ENCODE data around the gene NKAIN4.

The NKAIN4 gene

DNA sequence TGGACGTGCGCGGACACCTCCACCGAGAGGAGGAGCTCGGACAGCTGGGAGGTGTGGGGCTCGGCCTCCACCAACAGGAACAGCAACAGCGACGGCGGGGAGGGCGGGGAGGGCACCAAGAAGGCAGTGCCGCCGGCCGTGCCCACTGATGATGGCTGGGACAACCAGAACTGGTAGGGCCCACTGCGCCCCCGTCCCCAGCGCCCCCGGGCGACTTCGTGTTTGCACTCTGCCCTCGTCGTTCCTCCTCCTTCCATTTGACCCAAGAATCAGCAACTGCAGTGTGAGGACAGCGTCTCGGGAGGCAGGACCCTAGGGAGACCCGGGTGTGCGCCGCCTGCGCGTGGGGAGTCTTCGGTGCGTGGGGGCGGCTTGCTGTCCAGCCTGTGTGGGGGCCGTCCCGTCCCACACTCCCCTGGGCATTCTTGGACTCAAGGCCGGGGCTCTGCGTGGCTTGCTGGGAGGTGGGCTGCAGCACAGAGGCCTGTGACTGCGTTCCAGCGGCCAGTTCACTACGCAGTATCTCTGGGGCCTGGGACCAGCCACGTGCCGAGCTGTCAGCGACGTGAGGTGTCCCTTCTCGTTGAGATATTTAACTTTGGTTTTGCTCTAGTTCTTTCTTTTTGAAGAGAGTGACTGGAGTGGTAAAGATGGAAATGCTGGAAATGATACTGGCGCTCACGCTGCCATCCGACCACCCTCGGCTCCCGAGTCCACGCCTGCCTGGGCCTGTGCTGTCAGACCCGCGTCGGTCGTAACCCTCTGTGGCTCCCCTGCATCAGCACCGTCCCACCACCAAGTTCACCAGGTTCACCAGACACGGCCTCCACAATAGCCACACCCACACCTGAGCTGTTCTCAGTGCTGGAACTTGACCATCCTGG lies 33.7 kb upstream of the NKAIN4 start:
- no peak for DNase-seq

DNA sequence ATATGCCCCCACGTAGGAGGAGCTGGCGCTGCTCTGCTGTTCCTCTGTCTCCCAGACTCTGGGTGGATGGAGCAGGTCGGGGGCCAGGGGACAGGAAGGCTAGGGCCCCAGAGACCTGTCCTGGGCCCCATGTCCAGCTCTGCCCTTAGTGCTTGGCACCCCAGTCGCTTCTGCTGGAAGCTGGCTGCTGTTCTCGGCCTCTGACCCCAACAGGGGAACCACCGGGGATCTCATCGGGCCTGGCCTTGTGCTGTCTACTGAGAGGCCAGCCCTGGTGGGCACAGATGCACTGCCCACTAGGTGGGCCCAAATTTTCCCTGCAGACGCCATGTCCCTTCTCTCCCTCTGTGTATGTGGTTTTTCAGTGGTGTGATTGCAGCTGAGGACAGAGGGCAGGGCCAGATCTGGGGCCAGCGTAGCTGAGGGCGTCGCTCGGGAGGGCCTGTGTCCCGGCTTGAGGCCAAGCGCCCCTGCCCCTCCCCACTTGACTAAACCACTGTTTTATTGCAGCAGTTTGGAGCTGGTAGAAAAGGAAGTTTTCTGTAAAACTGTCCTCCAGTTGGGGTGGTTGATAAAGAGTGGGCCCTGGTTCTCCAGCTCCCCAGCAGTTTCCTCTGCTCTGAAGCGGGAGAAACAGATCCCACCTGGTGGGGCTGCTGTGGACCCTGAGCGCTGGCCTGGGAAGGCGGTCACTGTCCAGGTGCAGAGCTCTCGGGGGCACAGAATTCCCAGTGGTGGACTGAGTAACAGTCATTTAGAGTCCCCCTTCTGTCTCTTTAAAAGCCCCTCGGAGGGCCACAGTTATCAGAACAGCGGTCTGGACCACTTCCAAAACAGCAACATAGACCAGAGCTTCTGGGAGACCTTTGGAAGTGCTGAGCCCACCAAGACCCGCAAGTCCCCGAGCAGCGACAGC lies 32.8 kb upstream of the NKAIN4 start:
- no peak for DNase-seq

DNA sequence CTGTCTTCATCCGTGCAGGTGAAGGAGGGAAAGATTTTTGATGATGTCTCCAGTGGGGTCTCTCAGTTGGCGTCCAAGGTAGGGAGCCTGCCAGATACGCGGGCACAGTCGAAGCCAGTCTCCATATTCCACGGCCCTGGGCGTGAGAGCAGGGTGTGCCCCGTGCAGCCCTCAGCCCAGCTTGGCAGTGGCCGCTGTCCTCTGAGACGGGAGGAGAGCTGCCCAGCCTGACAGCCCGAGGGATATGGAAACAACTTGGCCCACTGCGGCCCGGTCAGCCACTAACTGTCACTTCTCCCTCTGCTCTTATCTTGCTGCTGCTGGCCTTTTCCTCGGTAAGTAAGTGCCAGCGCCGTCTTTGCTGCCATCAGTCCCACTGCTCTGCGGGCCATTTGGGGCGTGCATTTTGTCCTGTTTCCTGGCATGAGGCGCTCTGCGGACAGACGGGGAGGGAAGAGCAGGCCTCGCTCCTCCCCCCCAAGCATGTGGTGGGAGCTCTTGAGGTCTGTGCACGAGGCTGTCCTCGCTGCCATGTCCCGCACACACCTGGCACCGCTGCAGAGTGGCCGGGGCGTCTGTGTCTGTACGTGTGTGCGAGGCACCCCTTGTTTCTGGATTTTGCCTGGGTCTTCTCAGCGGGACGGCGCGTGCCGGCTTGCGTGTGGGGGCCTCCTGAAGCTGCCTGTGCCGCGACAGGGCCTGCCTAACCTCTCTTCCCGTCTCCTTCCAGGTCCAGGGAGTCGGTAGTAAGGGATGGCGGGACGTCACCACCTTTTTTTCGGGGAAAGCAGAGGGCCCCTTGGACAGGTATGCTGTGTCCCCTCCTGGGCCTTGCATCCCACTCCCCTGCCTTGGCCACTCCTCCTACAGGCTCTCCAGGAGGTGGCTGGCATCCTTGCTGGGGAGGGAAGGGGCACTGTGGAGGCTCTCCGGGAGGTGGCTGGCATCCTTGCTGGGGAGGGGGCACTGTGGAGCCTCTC lies 31.7 kb upstream of the NKAIN4 start:
- DNase-seq = no peak

DNA sequence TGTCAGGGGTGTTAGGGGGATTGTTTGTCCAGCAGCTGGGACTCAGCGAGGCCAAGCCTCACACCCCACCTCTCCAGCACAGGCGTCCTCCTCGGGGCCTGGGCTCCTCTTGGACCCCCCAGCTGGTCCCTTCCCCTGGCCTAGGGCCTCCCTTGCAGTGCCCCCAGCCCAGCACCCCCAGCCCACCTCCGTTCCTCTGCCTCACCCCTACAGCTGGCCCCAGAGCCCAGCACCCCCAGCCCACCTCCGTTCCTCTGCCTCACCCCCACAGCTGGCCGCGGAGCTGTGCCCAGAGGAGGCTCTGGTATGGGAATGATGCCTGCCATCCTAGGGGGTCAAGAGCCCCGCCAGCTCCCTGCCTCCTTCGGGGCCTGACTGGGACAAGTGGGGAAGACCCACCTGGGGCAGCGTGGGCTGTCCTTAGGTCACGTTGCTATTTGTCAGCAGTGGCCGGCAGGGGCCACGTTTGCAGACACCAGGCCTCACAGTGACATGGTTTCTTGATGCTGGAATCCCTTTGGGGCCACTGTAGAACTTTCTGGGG lies 30.8 kb upstream of the NKAIN4 start:
- no peak for DNase-seq

DNA sequence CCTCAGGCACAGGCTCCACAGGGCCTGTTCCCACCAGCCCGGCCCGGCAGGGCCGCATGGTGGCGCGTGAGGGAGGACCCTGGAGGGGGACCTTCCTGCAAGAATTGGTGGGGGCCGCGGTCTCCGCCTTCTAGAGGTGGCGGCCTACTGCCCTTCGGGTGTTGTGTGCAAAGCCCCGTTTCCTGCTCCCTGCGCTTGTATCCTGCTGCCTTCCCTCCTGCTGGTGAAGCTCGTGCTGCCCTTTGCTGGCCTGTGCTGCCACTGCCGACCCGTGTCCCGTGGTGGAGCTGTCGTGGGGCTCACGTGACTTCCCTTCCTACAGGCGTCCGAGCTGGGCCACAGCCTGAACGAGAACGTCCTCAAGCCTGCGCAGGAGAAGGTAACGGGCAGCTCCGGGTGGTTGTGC lies 30.3 kb upstream of the NKAIN4 start:
- no peak for DNase-seq

DNA sequence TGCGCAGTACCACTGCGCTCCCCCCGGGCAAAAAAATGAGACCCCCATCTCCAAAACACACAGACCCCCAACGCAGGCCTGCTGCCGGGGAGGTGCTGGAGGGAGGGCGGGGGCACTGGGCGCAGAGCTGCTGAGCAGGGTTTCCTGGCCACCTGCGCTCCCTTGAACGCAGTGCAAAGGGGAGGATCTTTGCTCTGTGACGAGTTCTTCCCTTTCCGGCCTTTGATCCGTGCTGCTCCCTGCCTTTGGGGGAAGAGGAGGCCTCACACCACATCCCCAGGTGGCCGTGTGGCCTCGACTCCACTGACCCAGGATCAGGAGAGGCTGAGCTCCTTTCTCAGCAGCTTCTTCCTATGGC lies 29.8 kb upstream of the NKAIN4 start:
- no peak for DNase-seq

DNA sequence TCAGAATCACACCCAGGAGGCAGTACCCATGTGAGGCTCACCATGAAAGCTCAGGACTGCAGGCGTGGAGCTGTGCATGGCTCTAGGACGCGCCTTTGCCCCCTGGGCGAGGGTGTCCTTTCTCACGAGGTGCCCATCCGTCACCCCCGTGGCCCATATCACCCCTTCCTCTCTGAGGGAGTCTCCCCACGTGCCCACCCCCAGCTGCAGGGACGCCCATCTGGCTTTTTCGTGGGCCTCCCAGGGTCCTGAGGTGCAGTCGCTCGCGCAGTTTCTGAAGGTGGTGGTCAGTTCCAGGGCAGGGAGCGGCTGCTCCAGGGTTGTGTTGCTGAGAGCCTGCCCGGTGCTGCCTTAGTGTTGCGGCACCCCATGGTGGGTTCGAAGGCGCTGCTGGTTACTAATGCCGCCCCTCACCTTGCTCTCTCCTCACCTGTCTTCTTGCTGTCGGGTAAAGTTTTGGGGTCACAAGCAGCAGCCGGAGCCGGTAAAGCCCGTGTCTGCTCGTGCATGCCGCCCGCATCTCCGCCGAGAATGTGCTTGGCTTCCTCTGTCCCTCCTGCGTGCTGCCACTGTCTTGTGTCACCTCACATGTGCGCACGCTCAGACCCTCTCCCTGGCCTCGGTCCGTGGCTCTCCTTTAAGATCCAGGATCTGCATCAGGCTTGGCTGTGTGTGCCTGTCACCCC lies 29.3 kb upstream of the NKAIN4 start:
- DNase-seq = no peak

DNA sequence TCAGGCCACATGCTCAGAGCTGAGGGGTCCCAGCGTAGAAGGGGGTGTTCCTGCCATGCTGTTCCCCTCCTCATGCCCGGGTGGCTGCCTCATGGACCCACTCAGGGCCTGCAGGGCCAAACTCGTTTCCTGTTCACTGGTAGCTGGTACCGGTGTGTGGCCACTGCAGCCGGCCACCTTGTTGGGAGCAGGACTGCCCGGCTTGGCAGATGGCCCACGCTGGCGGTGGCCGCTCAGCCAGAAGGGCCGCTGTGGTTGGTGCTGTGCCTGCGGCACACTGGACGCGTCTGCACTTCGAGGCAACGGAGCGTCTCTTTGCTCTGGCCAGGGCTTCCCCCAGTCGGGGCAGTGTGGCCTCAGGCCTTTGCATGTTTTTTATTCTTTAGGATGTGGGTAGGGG lies 28.7 kb upstream of the NKAIN4 start:
- no peak for DNase-seq

DNA sequence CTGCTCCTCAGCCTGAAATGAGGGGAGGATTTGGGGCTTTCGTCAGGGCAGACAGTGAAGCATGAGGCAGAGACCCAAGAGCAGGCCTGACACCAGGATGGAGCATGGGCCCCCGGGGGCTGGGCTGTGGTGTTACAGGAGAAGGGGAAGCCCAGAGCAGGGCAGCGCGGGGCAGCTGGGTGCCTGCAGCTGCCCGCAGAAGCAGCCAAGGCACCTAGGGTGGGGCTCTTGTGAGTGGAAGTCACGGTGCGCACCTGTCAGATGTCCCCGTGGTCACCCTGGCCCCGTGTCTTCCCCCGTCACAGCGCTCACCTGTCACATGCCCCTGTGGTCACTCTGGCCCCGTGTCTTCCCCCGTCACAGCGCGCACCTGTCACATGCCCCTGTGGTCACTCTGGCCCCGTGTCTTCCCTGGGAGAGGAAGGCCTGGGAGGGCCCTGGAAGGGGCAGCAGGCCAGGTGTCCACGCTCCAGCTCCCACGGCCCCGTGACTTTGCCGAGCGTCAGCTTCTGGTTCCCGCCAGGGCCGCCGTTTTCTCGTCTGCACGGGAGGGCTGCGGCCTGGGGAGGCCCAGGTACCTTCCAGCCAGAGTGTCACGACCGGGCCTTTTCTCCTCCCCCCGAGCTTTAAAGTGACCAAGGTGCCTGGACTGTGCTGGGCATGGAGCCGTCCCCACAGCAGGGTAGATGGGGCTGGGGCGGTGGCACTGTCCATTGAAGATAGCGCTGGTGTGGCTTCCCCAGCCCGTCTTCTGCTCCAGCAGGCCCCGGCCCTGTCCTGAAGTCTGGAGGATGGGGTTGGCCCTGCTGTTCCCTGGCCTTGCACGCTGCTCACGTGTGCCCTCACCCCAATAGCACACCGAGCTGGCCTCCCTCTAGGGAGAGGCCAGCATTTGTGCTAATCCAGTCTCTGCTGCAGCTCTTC lies 27.7 kb upstream of the NKAIN4 start:
- no peak for DNase-seq

DNA sequence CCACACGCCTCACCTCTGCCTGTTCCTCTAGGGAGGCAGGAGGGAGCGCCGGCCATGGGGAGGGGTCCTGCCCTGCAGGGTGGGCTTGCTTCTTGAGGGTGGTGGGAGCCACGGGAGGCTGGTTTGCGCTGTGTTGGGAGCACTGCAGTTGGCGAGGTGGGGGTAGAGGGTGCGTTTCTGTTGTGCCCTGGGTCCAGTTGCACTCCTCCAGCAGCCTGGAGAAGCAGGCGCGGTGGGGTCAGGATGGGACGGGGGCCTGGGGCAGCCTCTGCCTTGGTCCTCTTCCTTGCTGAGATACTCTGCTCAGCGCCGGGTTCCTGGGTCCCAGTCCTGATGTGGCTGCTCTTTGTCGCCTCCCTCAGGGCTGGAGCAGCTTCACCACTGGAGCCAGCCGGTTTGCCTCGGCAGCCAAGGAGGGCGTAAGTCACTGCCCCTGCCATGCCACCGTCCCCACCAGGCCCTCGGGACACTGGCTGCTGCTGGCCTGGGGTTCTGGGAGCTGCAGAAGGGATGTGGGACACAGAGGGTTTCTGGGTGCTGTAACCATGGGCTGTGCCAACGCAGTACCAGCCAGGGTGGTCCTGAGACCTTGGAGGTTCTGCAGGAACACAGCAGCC lies 26.8 kb upstream of the NKAIN4 start:
- no peak for DNase-seq

DNA sequence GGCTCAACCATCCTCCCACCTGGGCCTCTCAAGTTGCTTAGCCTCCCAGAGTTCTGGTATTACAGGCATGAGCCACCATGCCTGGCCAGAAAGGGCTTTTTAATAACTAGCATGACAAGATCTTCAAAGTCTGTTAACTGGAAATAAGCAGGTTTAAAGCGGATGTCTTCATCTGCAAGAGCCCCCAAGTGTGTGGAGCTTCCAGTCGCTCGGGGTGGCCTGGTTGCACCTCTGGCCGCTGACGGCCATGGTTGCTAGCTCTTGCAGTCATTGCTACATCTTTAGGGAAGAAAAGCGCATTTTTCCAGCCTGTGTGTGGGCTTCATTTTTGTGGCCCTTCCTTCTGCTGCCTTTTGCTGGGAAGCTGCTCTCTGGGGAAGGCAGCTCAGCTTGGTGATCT lies 26.1 kb upstream of the NKAIN4 start:
- no peak for DNase-seq

DNA sequence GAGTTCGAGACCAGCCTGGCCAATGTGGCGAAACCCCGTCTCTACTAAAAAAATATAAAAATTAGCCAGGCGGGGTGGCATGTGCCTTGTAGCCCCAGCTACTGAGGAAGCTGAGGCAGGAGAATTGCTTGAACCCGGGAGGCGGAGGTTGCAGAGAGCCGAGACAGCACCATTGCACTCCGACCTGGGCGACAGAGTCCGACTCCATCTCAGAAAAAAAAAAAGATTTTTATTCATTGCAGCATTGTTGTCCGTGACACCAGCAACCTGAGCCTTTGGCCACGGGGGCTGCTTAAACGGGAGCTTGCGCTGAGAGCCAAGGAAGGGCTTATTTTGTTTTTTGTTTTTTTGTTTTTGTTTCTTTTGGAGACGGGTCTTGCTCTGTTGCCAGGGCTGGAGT lies 25.7 kb upstream of the NKAIN4 start:
- DNase-seq = no peak

DNA sequence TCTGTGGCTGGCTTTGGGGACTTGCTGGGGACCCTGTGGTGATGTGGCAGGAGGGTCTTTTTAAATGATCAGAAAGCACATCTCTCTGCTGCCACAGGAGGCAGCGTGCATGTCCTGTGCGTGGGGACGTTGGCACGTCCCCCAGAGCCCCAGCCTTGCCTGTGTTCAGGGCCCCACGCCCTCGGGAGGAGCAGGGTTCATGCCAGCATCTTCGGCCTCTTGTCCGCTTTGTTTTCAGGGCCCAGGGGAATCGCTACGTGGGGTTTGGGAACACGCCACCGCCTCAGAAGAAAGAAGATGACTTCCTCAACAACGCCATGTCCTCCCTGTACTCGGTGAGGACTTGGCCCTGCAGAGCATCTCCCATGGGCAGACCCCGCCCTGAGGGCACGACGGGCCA lies 24.4 kb upstream of the NKAIN4 start:
- DNase-seq = no peak

DNA sequence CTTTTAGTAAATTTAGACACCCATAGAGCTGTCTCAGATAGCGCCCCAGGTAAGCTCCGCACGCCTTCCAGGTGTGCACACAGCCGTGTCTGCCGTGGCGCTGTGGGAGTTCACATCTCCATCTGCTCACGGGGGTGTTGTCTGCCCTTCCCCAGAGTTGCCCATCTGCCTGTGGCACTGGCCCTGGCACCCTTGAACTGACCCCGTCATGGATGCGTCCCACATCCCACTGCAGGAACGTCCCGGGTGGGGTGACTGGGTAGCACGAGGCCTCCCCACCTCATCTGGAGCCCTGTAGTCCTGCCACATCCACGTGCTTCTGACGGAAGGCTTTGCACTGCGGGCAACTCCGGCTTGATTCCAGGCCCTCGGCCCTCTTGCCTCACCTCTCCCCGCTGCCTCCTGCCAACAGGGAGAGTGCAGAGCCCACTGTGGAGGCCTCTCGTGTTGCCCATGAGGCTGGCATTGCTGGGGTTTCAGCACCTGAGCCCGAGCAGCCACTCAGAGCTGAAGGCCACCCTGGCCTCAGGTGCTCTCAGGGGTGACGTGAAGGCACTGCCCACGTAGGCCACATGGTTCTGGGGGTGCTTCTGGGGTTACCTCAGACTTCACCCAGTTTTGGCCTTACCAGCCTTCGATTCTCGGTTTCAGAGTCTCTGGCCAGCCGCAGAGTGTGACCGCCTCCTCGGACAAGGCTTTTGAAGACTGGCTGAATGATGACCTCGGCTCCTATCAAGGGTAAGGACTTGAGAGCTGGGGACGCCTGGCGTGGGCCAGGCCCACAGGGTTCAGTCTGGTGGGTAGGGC lies 23.4 kb upstream of the NKAIN4 start:
- no peak for DNase-seq

DNA sequence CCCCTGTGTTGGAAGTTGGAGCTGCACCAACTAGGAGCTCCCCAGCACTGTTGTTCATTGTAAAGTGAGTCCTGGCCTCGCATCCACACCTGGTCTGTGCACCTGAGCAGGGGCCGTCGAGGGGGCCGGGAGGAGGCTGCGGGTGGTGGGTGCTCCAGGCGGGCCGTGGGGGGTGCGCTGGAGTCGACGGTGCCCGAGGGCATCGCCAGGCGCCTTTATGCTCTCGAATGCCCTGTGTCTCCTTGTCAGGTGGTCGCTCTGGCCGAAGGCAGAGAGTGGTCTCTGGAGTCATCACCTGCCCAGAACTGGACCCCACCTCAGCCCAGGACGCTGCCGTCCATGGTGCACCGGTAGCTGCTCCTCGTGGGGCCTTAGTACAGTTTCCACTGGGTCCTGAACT lies 22.7 kb upstream of the NKAIN4 start:
- DNase-seq = no peak

DNA sequence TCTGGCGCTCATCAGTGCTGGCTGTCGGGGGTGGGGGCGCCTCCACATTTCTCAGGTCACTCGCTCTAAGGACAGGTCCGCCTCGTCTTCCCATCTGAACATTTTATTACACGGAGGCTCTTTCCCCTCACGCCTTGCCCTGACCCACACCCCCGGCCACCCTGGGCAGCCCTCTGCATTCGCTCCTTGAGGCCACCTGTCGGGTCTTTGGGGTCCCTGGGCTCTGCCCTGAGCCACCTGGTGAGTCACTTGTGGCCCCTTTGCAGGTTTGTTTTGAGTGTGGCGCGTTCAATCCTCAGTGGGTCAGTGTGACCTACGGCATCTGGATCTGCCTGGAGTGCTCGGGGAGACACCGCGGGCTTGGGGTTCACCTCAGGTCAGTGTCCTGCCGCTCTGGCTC lies 21.6 kb upstream of the NKAIN4 start:
- DNase-seq = no peak

DNA sequence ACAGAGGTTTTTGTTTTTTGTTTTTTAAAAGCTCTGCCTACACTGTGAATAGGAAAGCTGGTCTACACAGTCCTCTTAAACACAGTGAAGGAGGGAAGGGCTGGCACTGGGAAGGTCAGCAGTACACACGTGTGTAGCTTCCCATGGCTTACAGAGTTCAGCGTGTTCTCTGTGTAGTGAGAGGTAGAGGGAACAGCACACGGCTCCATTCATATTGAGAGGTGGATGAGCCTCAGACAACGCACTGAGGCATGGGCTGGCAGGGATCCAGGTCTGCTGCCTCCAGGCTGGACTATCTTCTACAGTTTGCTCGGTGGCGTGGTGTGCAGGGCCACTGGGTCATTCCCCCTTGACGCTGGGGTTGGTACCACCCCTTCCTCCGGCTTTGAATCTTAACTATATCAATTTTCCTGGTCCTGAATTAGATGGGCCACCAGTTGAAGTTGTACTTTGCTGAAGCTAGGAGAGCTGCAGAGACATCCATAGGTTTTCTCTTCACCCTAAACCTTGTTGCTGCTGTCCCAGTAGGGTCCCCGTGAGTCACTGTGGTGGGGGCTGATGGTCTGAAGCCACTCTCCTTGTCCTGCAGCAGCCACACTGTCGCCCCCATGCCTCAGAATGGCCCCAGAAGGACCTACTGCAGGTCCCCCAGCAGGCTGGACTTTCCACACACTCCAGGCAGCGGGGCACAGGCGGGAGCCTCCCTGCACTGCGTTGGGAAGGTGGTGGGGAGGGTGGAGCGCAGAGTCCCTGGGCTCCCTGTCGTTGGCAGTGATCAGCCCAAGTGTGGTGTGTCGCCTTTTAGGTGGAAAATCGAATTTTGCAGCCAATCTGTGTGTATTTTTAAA lies 20.3 kb upstream of the NKAIN4 start:
- DNase-seq = no peak

DNA sequence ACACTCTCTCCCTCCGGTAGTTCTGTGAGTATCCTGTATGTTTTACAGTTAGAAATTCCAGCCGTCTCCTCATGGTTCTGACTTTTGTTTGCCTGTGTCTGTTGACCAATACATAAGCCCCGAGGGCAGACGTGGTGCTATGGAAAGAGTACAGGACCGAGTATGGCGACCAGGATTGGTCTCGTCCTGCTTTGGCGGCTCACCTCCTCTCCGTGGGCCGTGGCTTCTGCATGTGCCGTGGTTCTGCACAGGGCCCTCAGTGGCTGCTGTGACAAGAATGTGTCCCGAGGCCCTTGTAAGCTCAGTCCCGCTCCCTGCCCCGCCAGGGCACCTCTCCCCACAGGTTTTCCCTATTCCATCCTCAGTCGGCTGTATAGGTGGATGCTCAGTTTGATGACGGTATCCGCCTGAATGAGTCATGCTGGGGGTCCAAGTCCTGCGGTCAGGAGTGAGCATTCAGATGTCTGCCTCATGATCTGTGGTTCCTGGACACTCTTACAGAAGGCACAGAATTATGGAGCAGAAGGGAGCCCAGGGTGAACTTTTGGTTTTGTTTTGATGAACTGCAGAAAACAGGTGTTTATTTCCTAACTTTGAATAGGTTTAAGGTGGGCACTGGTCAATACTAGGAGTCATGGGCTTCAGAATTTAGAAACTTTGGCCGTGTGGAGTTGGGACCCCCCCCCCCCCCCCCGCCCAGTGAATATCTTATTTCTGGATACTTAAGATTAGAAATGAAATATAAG lies 19.5 kb upstream of the NKAIN4 start:
- no peak for DNase-seq
